GM21367 (cell line): ENCODE data around the gene TRIP11.

Experiments used
- ATAC-seq: cut with Tn5 transposase; IDR thresholded peaks from one replicate; pipeline ENCODE4 v1.9.1; 2021; ENCODE audit not compliant: unreplicated experiment

The TRIP11 gene

GRCh38 chr14:91926131-91926890 is 113.5 kb downstream of the TRIP11 start:
- no peak for ATAC-seq

- ATAC-seq, result no peak
These were observed 114.1 kb downstream of the TRIP11 start for GRCh38 chr14:91925727-91926121.

GRCh38 chr14:91925001-91925726 is 114.7 kb downstream of the TRIP11 start:
- ATAC-seq, result no peak

GRCh38 chr14:91920526-91920925 is 119.3 kb downstream of the TRIP11 start:
- ATAC-seq, result no peak

GRCh38 chr14:91919814-91920213 is 120.0 kb downstream of the TRIP11 start:
- ATAC-seq, result no peak

GRCh38 chr14:91918186-91918883 is 121.5 kb downstream of the TRIP11 start:
- ATAC-seq, result no peak
